Neural cell (in vitro differentiated cells): Measurements from ENCODE around the gene RASD1. TPM values are rescaled to one million over a fixed set of nuclear protein-coding genes. Genes with fewer than 3 reads are reported as not detected.

Experiments
- H2AFZ ChIP-seq: fragments of 200-600, 300-800 bp; sonication (generic), shearing (Covaris generic); 2 replicates; pipeline ENCODE4 v1.6.0; 2014; ENCODE audit warnings: low read depth, mild to moderate bottlenecking, antibody characterized with exemption, low read length, moderate library complexity
- H3F3A ChIP-seq: fragments of 200-600 bp; shearing (Covaris generic); 2 replicates; pipeline ENCODE4 v1.6.1; 2016; ENCODE audit warnings: mild to moderate bottlenecking, moderate library complexity, mixed read lengths, antibody characterized with exemption, low read length; ENCODE audit not compliant: insufficient read depth, poor library complexity, severe bottlenecking
- H3K27ac ChIP-seq: fragments of 200-600, 300-800 bp; sonication (generic), shearing (Covaris generic); 2 replicates; pipeline ENCODE4 v1.5.1; 2014; ENCODE audit warnings: mild to moderate bottlenecking, low read length, moderate library complexity
- H3K27me3 ChIP-seq: fragments of 300-800, 200-600 bp; sonication (generic), shearing (Covaris generic); 2 replicates; pipeline ENCODE4 v1.6.0; 2014; ENCODE audit warnings: mild to moderate bottlenecking, low read depth, low read length, moderate library complexity; ENCODE audit not compliant: insufficient read depth
- H3K36me3 ChIP-seq: fragments of 300-800, 200-600 bp; sonication (generic), shearing (Covaris generic); 2 replicates; pipeline ENCODE4 v1.5.1; 2014; ENCODE audit warnings: mild to moderate bottlenecking, antibody characterized with exemption, low read length, moderate library complexity; ENCODE audit not compliant: insufficient read depth
- H3K4me2 ChIP-seq: fragments of 300-800, 200-600 bp; sonication (generic), shearing (Covaris generic); 2 replicates; pipeline ENCODE4 v1.6.0; 2014; ENCODE audit warnings: mild to moderate bottlenecking, low read length
- H3K4me3 ChIP-seq: fragments of 300-800, 200-600 bp; sonication (generic), shearing (Covaris generic); 2 replicates; pipeline ENCODE4 v1.5.1; 2014; ENCODE audit warnings: mild to moderate bottlenecking, low read length, moderate library complexity
- H3K79me2 ChIP-seq: fragments of 200-600 bp; shearing (Covaris generic); replicated peaks from 2 replicates; pipeline ENCODE4 v1.6.0; 2014; ENCODE audit warnings: mild to moderate bottlenecking, low read length, moderate library complexity; ENCODE audit not compliant: insufficient read depth
- H3K9ac ChIP-seq: fragments of 300-800, 200-600 bp; sonication (generic), shearing (Covaris generic); 2 replicates; pipeline ENCODE4 v1.6.1; 2016; ENCODE audit warnings: mild to moderate bottlenecking, low read length, mixed read lengths
- H3K9me2 ChIP-seq: fragments of 200-600 bp; shearing (Covaris generic); 2 replicates; pipeline ENCODE4 v1.6.1; 2016; ENCODE audit warnings: mild to moderate bottlenecking, low read length, mixed read lengths; ENCODE audit not compliant: insufficient read depth
- H3K9me3 ChIP-seq: fragments of 200-600, 300-800 bp; sonication (generic), shearing (Covaris generic); 2 replicates; pipeline ENCODE4 v1.6.1; 2016; ENCODE audit warnings: mild to moderate bottlenecking, mixed run types, low read length, moderate library complexity, mixed read lengths
- H4K20me1 ChIP-seq: fragments of 200-600 bp; shearing (Covaris generic); 2 replicates; pipeline ENCODE4 v1.6.1; 2016; ENCODE audit warnings: mild to moderate bottlenecking, mixed run types; ENCODE audit not compliant: insufficient read depth
- CTCF ChIP-seq: fragments of 450-650 bp; IDR thresholded peaks from 2 replicates; pipeline ENCODE4 v1.5.1; 2014; ENCODE audit warnings: antibody characterized with exemption, mild to moderate bottlenecking, moderate library complexity; ENCODE audit not compliant: poor library complexity, severe bottlenecking
- EP300 ChIP-seq: fragments of 450-650 bp; conservative IDR thresholded peaks from 2 replicates; pipeline ENCODE4 v1.6.1; 2014; ENCODE audit warnings: antibody characterized with exemption, mild to moderate bottlenecking, moderate library complexity; ENCODE audit not compliant: poor library complexity, severe bottlenecking
- EZH2 ChIP-seq: fragments of 200-600, 300-800 bp; shearing (Covaris generic), sonication (generic); IDR thresholded peaks from 2 replicates; pipeline ENCODE4 v1.6.1; 2014; ENCODE audit warnings: antibody characterized with exemption, low read length, borderline replicate concordance, mild to moderate bottlenecking; ENCODE audit not compliant: insufficient read depth, poor library complexity, severe bottlenecking
- MXI1 ChIP-seq: fragments of 450-650 bp; conservative IDR thresholded peaks from 2 replicates; pipeline ENCODE4 v1.6.1; 2014; ENCODE audit warnings: antibody characterized with exemption, mild to moderate bottlenecking; ENCODE audit not compliant: poor library complexity, severe bottlenecking
- POLR2AphosphoS5 ChIP-seq: IDR thresholded peaks from 2 replicates; pipeline ENCODE4 v1.6.1; 2012
- RAD21 ChIP-seq: fragments of 450-650 bp; conservative IDR thresholded peaks from 2 replicates; pipeline ENCODE4 v1.6.1; 2014; ENCODE audit warnings: antibody characterized with exemption, mild to moderate bottlenecking, moderate library complexity
- REST ChIP-seq: IDR thresholded peaks from 2 replicates; pipeline ENCODE4 v1.6.1; 2012; ENCODE audit warnings: borderline replicate concordance
- SMC3 ChIP-seq: fragments of 450-650 bp; conservative IDR thresholded peaks from 2 replicates; pipeline ENCODE4 v1.6.1; 2014; ENCODE audit warnings: antibody characterized with exemption, mild to moderate bottlenecking, moderate library complexity; ENCODE audit not compliant: poor library complexity
- TAF1 ChIP-seq: IDR thresholded peaks from 2 replicates; pipeline ENCODE4 v1.6.1; 2012; ENCODE audit warnings: low read depth
- polyA plus RNA-seq: library from polyadenylated mRNA; depleted of rRNA; stranded (reverse); fragments of >200 nt; gene quantifications from 2 replicates; pipeline ENCODE4 v1.2.3, GENCODE V29; 2014

RASD1 gene
- polyA plus RNA-seq, 1 donor from 2014 or later: 57.7 TPM

DNA sequence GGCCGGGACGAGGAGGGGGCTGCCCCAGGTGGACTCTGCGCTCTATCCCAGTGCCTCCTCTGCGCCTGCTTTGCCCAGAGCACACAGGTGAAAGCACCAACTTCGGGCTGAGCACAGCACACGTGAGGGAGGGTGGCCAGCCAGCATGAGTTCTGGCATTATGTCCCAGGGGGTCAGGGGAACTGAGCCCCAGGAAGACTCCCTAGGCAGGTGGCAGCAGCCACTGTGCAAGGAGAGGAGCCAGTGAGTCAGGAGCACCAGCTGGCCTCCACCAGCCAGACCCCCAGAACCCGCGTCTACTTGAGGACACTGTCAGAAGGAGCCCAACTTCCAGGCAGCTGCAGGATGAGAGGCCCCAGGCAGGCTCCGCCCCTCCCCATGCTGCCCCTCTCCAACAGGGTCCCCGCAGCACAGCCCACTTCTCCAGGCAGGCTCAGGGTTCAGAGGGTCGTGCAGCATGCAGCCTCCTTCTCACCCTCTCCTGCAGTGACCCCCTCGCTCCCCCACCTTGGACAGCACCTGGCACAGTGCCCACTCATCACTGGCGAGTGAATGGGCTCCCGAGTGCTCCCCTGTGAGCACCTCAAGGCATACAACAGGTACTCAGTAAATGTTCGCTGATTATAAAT lies 44.2 kb upstream of the RASD1 start:
- no peaks in the 10 kb centered on the region for H3K79me2 ChIP-seq
- H3F3A ChIP-seq: no peaks in the 10 kb centered on the region
- no peak overlapping the region for H3K9ac ChIP-seq
- H3K36me3 ChIP-seq: no peaks in the 10 kb centered on the region
- H3K27ac ChIP-seq: no peak overlapping the region
- no peaks in the 10 kb centered on the region for H3K9me2 ChIP-seq
- H2AFZ ChIP-seq: no peak overlapping the region
- H3K9me3 ChIP-seq: no peaks in the 10 kb centered on the region
- H3K4me3 ChIP-seq: no peak overlapping the region
- H4K20me1 ChIP-seq: no peaks in the 10 kb centered on the region
- H3K4me2 ChIP-seq: no peak overlapping the region
- no peaks in the 10 kb centered on the region for H3K27me3 ChIP-seq
- no peak for TF ChIP-seq POLR2AphosphoS5
- TF ChIP-seq CTCF: no peak
- no peak for TF ChIP-seq SMC3
- TF ChIP-seq EZH2: no peak
- no peak for TF ChIP-seq RAD21
- TF ChIP-seq EP300: no peak
- TF ChIP-seq MXI1: no peak
- no peak for TF ChIP-seq TAF1
- TF ChIP-seq REST: no peak

- H3K36me3 ChIP-seq: no peaks in the 10 kb centered on the region
- H3K4me2 ChIP-seq: no peak overlapping the region
- TF ChIP-seq TAF1: no peak
- no peak for TF ChIP-seq REST
- TF ChIP-seq MXI1: no peak
- no peak for TF ChIP-seq RAD21
- H3K79me2 ChIP-seq: no peaks in the 10 kb centered on the region
- H4K20me1 ChIP-seq: no peaks in the 10 kb centered on the region
- H3K9ac ChIP-seq: no peak overlapping the region
- H3K9me2 ChIP-seq: no peaks in the 10 kb centered on the region
- H3K27me3 ChIP-seq: no peaks in the 10 kb centered on the region
- no peak overlapping the region for H2AFZ ChIP-seq
- H3K4me3 ChIP-seq: no peak overlapping the region
- H3F3A ChIP-seq: no peaks in the 10 kb centered on the region
- no peaks in the 10 kb centered on the region for H3K9me3 ChIP-seq
- H3K27ac ChIP-seq: no peak overlapping the region
Observed at GRCh38 chr17:17539591-17539990, 43.4 kb upstream of the RASD1 start.
